Adrenal gland (tissue), 5 donors: ENCODE data around the gene SLC15A1.

Experiments used
- CTCF ChIP-seq, 6 experiments: fragments of 450-650 bp in 4 of 6; fragments of 200-600 bp in 2 of 6; sonication (generic) in 1 of 6; IDR thresholded peaks; 1 replicate in 5 of 6; 2 replicates in 1 of 6; pipeline versions ENCODE4 v1.5.1 to v1.8.0; 2016 to 2021; ENCODE audit warnings: antibody characterized with exemption in 6 of 6, mild to moderate bottlenecking in 2 of 6, moderate library complexity in 1 of 6
- POLR2A ChIP-seq, 2 donors: fragments of 450-650 bp; IDR thresholded peaks; one replicate each; pipeline ENCODE4 v1.6.1; 2017; ENCODE audit warnings: antibody characterized with exemption in 2 of 2, mild to moderate bottlenecking in 2 of 2, moderate library complexity in 1 of 2
- donor health status: DM: no; HTN: no; CAD: no.

- TF ChIP-seq CTCF (IDR thresholded peaks at IDR 0.05) (no peak), POLR2A (IDR thresholded peaks at IDR 0.05) (no peak)
Measured at GRCh38 chr13:98731038-98731437, 21.4 kb downstream of the SLC15A1 start.
